Brain microvascular endothelial cell (primary cell): ENCODE data around the gene OPRL1.

Experiments
- DNase-seq: peaks from one replicate; pipeline ENCODE4 v3.0.0-alpha.2; 2020
- H3K27ac ChIP-seq: fragments of 250-450 bp; sonication (Bioruptor Pico); 2 replicates; pipeline ENCODE4 v1.5.1; 2020; ENCODE audit warnings: mild to moderate bottlenecking, moderate library complexity
- H3K27me3 ChIP-seq: fragments of 250-450 bp; sonication (Bioruptor Pico); replicated peaks from 2 replicates; pipeline ENCODE4 v1.5.1; 2020; ENCODE audit warnings: mild to moderate bottlenecking
- H3K36me3 ChIP-seq: fragments of 250-450 bp; sonication (Bioruptor Pico); replicated peaks from 2 replicates; pipeline ENCODE4 v1.5.1; 2020; ENCODE audit warnings: mild to moderate bottlenecking
- H3K4me3 ChIP-seq: 2 replicates; pipeline ENCODE4 v1.5.1; 2011; ENCODE audit warnings: low read depth, mild to moderate bottlenecking, control low read depth, low read length, moderate library complexity
- CTCF ChIP-seq: IDR thresholded peaks from 2 replicates; pipeline ENCODE4 v1.5.1; 2011; ENCODE audit warnings: low read depth, mild to moderate bottlenecking, moderate library complexity, low read length, control low read depth, inconsistent platforms; ENCODE audit errors: missing control alignments
- in situ Hi-C: cut with HindIII; loops from 2 replicates; pipeline ENCODE4 v1.10.0; 2017; ENCODE audit warnings: low sequenced_read_pairs, low pct_ligation_motif_present

Gene OPRL1

GRCh38 chr20:64103871-64104666 is 24.2 kb downstream of the OPRL1 start:
- H3K27me3 ChIP-seq: peaks cover 34% of the 10 kb centered on the region
- in situ Hi-C loops: no loop called here
- DNase-seq: no peak
- H3K4me3 ChIP-seq: no peak overlapping the region
- no peak for TF ChIP-seq CTCF
- H3K36me3 ChIP-seq: no peaks in the 10 kb centered on the region
- H3K27ac ChIP-seq: no peak overlapping the region

GRCh38 chr20:64104667-64105451 is 25.0 kb downstream of the OPRL1 start:
- no peak for TF ChIP-seq CTCF
- no peaks in the 10 kb centered on the region for H3K36me3 ChIP-seq
- DNase-seq: no peak
- H3K27me3 ChIP-seq: peaks cover 34% of the 10 kb centered on the region
- H3K27ac ChIP-seq: no peak overlapping the region
- in situ Hi-C loops: no loop called here
- no peak overlapping the region for H3K4me3 ChIP-seq

GRCh38 chr20:64105846-64106434 is 26.1 kb downstream of the OPRL1 start:
- DNase-seq: no peak
- in situ Hi-C loops: no loop called here
- H3K27me3 ChIP-seq: peaks cover 25% of the 10 kb centered on the region

GRCh38 chr20:64106435-64106961 is 26.6 kb downstream of the OPRL1 start:
- H3K27me3 ChIP-seq: peaks cover 19% of the 10 kb centered on the region
- DNase-seq: no peak
- no peaks in the 10 kb centered on the region for H3K36me3 ChIP-seq
- H3K4me3 ChIP-seq: no peak overlapping the region
- H3K27ac ChIP-seq: no peak overlapping the region
- in situ Hi-C loops: no loop called here
- no peak for TF ChIP-seq CTCF

More at GRCh38 chr20:64105846-64106434, 26.1 kb downstream of the OPRL1 start:
- no peak overlapping the region for H3K4me3 ChIP-seq
- TF ChIP-seq CTCF: no peak
- H3K36me3 ChIP-seq: no peaks in the 10 kb centered on the region
- H3K27ac ChIP-seq: no peak overlapping the region

- in situ Hi-C loops: no loop called here
- TF ChIP-seq CTCF: no peak
Measured at GRCh38 chr20:64106981-64107735, 27.3 kb downstream of the OPRL1 start, which contains the start of gene NPBWR2. TSS of gene NPBWR2 (minus strand) at chr20:64107565. CDS start at chr20:64106831, 734 bp downstream.

More at GRCh38 chr20:64106981-64107735, 27.3 kb downstream of the OPRL1 start, which contains the start of gene NPBWR2:
- Histone ChIP-seq H3K36me3 (no peaks in the 10 kb centered on the region), H3K4me3 (no peak within 1 kb of the TSS), H3K27me3 (peaks cover 12% of the 10 kb centered on the region), H3K27ac (no peak within 1 kb of the TSS)
- DNase-seq: no peak
